Embryonic facial prominence (tissue), 1 donor: ENCODE measurements around the gene KRT78.
"Not testable (repeated sequence)": the region's sequence is repeated elsewhere in the genome, so short reads cannot be mapped to it uniquely, and the experiment has no call there.

Experiments
- DNase-seq: peaks from one replicate; pipeline ENCODE4 v3.0.0-alpha.2; 2016; ENCODE audit errors: extremely low spot score

KRT78 gene

DNA sequence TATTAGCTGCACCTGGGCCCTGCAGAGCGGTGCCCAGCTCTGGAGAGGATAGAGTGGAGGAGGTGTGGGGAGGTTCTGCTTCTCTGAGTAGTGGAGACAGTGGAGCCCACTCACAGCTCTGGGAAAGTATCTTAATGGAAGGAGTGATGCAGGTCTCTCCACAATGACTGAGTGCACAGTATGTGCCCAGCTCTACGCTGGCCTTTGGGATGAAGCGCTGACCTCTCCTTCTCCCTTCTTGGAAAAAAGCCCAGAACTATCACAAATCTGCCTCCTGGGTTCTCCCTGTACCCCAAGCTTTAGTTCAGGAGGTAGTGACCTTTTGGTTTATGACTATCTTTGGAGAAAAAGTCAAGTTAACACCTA, 52.4 kb downstream of the KRT78 start:
- DNase-seq = no peak

DNA sequence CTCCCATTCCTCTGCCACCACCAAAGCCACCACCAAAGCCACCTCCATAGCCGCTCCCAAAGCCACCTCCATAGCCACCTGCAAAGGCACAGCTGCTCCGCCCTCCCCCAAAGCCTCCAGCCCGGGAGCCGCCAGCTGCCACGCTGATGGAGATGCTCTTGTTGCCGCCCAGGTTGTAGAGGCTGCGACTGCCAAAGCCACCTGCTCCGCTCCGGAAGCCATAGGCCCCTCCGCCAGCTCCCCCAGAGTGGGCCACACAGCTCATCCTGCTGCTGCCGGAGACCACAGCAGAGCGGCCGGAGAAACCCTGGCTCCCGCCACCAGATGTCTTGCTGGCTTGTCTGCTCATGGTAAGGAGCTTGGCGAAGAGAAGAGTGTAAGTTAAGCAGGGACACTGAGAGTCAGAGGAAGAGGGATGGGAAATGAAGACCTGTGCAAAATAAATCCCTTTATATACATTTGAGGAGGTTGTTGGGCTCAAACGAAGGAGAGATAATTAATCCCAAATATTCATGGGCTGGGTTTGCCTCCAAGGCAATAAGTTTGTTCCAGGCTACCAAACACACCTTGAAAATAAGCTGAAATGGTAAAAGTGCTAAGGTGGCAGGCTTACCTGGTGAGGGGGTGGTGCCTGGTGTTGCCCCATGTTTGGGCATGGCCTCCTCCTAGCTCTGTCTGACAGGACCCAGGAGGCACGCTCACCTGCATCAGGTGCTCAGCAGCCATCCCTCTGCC, 52.9 kb downstream of the KRT78 start, which contains the start of gene KRT3:
KRT3 (minus strand) TSS at position 424 of the 735 bp plus-strand sequence; CDS start at position 349, 75 bp downstream.
- no peak for DNase-seq

DNA sequence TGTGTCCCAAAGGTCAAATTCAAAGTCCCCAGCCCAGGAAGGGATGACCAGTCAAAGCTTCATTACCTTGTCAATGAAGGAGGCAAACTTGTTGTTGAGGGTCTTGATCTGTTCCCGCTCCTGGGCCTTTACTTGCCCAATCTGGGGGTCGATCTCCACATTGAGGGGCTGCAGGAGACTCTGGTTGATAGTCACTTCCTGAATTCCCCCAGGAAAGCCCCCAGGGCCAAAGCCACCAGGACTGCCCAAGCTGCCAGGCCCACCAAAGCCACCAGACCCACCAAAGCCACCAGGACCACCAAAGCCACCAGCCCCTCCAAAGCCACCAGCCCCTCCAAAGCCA, 53.5 kb downstream of the KRT78 start:
- not testable (repeated sequence) for DNase-seq

DNA sequence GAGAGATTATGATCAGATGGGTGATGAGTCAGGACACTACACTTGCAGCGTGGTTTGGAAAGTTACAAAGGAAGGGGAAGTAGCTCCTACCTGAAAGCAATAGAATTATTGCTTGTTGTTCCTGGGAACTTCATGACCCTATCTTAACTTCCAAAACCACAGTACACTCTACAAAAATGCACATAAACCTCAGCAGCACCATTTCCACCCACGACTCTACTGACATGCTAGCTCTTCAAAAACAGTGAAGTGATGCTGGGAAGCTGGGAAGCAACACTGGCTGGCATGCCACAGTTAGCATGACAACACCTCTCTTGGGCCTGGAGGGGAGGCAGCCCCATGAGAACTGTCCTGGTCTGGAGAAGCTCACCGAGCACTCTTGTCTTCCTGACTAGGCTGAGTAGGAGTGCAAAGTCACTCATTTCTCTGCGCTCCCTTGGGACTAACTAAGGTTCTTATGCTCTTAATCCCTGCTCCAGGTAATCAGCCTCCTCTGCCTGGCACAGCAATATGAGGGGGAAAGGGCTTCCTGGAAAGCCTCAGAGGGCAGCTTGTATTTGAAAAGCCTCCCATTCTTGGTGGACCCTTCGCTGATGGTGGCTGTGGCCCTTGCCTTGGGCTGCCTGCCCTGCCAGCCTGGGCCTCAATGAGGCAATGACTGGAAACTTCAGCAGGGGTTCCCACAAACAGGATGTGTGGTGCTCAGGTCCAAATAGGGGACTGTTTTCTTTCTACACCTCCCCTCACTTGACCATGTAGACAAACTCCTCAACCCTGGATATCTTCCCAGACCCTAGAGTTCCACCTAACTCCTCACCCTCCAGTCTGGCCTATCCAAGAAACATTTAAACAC, 54.1 kb downstream of the KRT78 start:
- no peak for DNase-seq

DNA sequence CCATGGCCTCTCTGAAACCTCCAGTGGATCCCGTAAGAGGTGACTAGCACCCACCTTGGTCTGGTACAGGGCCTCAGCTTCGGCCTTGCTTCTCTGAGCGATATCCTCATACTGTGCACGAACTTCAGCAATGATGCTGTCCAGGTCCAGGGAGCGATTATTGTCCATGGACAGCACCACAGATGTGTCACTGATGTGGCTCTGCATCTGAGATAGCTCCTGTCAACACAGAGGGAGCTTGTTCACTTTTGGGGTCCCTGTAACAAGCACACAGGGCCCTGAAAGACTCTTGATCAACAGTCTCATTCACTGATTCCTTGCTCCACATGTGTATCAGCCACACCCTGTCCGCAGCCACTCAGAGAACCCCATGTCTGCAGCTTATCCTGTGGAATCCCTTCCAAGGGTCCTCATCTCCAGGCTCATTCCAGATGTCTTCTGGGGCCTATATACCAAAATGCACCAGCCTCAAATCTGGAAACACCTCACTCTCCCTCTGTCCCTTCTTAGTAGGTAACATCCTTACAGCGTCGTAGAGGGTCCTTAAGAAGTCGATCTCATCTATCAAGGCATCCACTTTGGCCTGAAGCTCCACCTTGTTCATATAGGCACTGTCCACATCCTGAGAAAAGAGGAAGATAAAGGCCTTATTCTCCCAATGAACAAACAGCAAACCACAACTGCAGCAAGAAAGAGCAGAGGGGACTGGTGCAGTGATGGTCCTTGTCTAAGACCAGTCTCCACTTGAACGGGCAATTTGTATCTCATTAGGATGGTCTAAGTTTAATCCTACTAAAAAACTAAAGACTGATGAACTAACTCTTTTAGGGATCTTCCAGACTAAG, 56.4 kb downstream of the KRT78 start:
- no peak for DNase-seq

DNA sequence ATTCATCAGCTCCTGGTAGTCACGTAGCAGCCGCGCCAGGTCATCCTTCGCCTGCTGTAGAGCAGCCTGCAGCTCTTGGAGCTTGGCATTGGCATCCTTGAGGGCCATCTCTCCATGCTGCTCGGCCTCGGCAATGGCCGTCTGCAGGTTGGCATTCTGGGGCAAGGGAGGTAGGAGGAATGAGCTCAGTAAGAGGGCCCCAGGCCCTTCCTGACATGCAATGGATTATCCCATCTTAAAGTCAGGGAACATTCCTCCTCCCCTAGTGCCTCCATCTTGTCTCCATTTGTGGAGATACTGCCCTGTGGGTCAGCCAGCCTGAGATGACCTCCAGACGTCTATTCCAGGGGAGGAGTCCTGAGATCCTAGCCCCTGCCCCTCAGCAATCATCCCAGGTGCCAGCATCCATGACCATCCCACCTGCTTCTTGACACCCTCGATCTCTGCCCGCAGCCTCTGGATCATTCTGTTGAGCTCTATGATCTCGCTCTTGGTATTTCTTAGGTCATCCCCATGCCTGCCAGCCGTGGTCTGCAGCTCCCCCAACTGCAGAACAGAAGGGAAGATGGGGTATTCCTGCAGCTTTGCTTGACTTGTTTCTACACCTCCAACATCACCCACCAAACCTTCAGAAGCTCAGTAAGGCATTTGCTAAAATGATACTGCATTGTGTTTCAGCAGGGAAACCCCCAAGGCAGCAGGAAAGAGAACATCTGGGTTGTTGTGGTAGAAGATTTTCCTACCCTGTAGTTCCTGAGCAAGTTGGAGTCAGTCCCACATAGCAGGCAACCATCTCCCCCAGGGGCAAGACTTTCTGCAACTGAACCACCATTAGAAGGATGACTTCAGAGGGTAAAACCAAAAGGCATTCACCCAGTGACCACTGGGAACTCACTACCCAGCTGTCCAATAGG, 57.3 kb downstream of the KRT78 start:
- no peak for DNase-seq

DNA sequence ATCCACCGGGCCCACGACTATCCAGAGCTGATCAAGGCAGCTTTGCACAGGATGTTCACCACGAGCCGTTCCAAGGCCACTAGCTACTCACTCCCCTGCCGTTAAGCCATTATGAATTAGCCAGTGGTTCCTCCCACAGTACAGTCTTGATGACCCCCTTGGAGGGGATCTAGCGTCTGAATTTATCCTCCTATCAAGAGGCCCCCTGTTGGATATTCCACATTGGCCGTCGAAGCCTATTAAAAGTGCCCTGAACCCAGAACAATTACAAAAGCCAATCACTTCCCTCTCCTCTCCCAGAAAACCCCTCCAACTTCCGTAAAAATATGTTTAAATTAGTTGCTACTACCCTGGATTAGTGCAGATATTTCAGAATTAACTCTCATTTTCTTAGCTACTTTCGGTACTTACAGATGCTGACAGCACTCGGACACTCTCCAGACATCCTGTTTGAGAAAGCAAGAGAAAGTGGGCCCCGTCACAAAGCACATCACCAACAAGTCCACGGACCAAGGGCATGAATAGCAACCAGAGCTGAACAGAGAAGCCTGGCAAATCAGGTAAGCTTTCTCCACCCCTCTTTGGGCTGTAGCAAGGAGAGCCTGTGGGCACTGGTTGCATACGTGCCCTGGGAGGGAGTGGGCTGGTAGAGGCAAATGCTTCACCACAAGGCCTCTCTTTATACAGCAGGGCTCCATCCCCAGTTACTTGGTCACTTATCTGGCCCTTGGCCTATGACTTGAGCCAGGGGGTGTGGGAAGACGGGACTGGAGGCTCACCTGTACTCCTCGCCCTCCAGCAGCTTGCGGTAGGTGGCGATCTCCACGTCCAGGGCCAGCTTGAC, 58.1 kb downstream of the KRT78 start:
- no peak for DNase-seq

DNA sequence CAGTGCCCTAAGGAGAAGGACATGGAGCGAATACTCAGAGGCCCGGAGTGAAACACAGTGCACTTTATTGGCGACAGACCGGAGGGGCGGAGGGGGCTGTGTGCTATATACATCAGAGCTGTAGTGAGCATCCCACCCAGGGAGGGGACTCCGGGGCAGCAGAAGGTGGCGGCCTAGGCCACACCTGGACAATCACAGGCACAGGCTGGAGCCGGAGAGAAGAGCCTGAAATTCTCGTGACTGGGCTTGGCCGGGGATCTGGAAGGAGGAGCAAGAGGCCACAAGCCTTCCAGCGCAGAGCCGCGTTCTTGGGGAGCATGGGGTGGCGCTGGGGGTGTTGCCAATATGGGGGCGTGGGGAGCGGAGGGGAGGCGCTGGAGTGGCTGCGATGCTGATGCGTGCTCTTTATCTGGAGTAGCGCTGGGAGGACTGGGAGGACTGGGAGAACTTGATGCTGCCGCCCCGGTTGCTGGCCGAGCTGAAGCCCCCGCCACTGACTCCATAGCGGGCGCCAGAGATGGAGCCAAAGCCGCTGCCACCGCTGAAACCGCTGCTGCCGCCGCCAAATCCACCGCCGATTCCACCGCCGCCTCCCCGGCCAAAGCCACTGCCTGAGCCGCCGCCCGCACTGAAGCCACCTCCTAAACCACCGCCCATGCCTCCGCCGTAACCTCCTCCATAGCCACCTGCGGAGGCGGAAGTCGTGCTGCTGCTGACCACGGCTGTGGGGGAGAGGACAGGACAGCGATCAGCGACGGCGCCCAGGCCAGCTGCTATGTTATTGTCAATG, 59.0 kb downstream of the KRT78 start:
- no peak for DNase-seq

DNA sequence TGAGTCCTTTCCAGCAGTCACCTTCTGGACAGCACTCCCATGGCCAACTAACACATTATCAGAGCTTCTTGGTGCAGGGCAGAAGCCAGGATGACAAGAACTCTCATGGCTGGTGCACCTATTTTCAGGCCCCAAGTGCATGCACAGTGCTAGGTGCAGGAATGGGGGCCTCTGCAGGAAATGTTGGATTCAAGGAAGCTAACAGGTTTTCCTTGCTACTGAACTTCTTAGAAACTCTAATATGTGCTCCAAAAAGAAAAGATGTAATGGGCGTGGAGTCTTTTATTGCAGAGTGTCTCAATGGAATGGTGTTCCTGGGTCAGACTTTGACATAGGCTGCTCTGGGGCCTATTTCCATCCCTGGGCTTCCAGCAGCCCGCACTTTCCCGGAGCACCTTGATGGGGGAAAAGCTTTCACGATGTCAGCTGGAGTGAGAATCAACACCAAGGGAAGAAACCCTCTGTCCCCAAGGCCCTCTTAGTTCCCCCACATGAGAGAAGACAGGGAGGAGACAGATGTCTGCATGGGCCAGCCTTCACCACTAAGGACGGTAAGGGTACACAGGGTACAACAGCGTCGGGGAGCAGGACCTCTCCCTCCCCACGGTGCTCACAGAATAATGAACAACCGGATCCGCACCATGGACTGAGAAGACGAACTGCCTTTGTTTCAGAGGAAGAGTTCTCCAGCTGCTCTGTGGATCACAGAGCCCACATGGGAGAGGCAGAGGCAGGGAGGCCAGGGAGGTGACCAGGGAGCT, 59.7 kb downstream of the KRT78 start:
- DNase-seq = no peak

DNA sequence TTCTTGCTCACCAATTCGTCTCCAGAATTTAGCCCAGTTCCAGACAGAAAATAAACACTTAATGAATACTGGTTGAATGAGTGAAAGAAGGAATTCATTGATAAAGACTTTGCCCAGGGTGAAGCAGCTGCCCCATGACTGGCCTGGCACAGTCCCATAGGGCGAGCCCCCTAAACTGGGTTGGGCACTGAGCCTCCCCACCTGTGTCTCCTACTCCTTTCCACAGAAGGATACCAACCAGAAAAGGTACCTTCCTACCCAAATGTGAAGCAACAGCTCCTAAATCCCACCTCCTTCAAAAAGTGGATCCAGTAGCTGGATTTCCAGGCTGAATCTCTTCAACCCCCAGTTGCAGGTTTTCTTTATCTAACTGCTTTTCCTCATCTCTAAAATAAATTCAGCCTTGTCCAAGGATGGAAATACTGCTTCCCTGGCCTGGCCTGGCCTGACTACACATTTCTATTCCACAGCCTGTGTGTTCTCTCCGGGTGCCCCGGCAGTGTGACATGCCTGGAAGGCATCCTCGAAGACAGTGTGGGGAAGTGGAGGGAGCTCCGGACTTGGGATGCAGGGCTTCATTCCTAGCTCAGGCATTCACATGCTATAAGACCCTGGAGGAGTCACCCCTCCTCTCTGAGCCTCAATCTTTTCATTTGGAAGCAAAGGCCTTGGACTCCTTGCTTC, 60.5 kb downstream of the KRT78 start:
- DNase-seq = no peak
